AG04449 (cell line): ENCODE results near the gene GAGE12G.
"Not testable (repeated sequence)": the region's sequence is repeated elsewhere in the genome, so short reads cannot be mapped to it uniquely, and the experiment has no call there.

Experiments used
- CTCF ChIA-PET: fragments of 350-600 bp; formaldehyde crosslinking; extraction: SDS; loops from one replicate; lab custom pipeline; 2021; ENCODE audit warnings: antibody characterized with exemption; lab: Yijun Ruan, JAX
- POLR2A ChIA-PET: fragments of 400-600, 350-600 bp; formaldehyde crosslinking; extraction: SDS; loops from one replicate; lab custom pipeline; 2020; ENCODE audit warnings: antibody characterized with exemption, inconsistent platforms; lab: Yijun Ruan, JAX
- DNase-seq: peaks from one replicate; pipeline ENCODE4 v3.0.0-alpha.2; 2010; ENCODE audit warnings: low read depth, low spot score
- H3K4me3 ChIP-seq: 2 replicates; pipeline ENCODE4 v1.5.1; 2011; ENCODE audit warnings: low read depth, mild to moderate bottlenecking, control low read depth, low read length

The GAGE12G gene, protein sequence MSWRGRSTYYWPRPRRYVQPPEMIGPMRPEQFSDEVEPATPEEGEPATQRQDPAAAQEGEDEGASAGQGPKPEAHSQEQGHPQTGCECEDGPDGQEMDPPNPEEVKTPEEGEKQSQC

DNA sequence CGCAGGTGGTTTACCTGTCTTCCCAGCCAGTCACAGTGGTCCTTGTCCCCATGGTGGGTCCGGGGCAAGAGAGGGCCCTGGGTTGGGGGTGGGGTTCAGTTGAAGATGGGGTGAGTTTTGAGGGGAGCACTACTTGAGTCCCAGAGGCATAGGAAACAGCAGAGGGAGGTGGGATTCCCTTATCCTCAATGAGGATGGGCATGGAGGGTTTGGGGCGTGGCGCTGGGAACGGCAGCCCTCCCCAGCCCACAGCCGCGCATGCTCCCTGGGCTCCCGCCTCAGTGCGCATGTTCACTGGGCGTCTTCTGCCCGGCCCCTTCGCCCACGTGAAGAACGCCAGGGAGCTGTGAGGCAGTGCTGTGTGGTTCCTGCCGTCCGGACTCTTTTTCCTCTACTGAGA, at the start of gene GAGE12G:
Gene GAGE12G, plus strand, starts transcription at position 301 of the 400 bp plus-strand sequence. CDS start 1,155 bp downstream, outside the sequence.
- POLR2A ChIA-PET, H3K4me3 ChIP-seq, CTCF ChIA-PET, DNase-seq: not testable (repeated sequence)

DNA sequence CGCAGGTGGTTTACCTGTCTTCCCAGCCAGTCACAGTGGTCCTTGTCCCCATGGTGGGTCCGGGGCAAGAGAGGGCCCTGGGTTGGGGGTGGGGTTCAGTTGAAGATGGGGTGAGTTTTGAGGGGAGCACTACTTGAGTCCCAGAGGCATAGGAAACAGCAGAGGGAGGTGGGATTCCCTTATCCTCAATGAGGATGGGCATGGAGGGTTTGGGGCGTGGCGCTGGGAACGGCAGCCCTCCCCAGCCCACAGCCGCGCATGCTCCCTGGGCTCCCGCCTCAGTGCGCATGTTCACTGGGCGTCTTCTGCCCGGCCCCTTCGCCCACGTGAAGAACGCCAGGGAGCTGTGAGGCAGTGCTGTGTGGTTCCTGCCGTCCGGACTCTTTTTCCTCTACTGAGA, 38.3 kb upstream of the GAGE12G start, which contains the start of gene GAGE12C:
Gene GAGE12C, plus strand, starts transcription at position 301 of the 400 bp plus-strand sequence. CDS start 1,155 bp downstream, outside the sequence.
- not testable (repeated sequence) for DNase-seq

DNA sequence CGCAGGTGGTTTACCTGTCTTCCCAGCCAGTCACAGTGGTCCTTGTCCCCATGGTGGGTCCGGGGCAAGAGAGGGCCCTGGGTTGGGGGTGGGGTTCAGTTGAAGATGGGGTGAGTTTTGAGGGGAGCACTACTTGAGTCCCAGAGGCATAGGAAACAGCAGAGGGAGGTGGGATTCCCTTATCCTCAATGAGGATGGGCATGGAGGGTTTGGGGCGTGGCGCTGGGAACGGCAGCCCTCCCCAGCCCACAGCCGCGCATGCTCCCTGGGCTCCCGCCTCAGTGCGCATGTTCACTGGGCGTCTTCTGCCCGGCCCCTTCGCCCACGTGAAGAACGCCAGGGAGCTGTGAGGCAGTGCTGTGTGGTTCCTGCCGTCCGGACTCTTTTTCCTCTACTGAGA, 28.8 kb upstream of the GAGE12G start, which contains the start of gene GAGE12D:
Gene GAGE12D, plus strand, starts transcription at position 301 of the 400 bp plus-strand sequence. CDS start 1,155 bp downstream, outside the sequence.
- POLR2A ChIA-PET, CTCF ChIA-PET, H3K4me3 ChIP-seq, DNase-seq: not testable (repeated sequence)

More for the DNA sequence above, 38.3 kb upstream of the GAGE12G start, which contains the start of gene GAGE12C:
- CTCF ChIA-PET, POLR2A ChIA-PET, H3K4me3 ChIP-seq: not testable (repeated sequence)

DNA sequence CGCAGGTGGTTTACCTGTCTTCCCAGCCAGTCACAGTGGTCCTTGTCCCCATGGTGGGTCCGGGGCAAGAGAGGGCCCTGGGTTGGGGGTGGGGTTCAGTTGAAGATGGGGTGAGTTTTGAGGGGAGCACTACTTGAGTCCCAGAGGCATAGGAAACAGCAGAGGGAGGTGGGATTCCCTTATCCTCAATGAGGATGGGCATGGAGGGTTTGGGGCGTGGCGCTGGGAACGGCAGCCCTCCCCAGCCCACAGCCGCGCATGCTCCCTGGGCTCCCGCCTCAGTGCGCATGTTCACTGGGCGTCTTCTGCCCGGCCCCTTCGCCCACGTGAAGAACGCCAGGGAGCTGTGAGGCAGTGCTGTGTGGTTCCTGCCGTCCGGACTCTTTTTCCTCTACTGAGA, 19.2 kb upstream of the GAGE12G start, which contains the start of gene GAGE12E:
Gene GAGE12E, plus strand, starts transcription at position 301 of the 400 bp plus-strand sequence. CDS start 1,155 bp downstream, outside the sequence.
- DNase-seq, CTCF ChIA-PET, POLR2A ChIA-PET, H3K4me3 ChIP-seq: not testable (repeated sequence)

DNA sequence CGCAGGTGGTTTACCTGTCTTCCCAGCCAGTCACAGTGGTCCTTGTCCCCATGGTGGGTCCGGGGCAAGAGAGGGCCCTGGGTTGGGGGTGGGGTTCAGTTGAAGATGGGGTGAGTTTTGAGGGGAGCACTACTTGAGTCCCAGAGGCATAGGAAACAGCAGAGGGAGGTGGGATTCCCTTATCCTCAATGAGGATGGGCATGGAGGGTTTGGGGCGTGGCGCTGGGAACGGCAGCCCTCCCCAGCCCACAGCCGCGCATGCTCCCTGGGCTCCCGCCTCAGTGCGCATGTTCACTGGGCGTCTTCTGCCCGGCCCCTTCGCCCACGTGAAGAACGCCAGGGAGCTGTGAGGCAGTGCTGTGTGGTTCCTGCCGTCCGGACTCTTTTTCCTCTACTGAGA, 9.7 kb upstream of the GAGE12G start, which contains the start of gene GAGE12F:
Gene GAGE12F, plus strand, starts transcription at position 301 of the 400 bp plus-strand sequence. CDS start 1,155 bp downstream, outside the sequence.
- DNase-seq, H3K4me3 ChIP-seq, CTCF ChIA-PET, POLR2A ChIA-PET: not testable (repeated sequence)

DNA sequence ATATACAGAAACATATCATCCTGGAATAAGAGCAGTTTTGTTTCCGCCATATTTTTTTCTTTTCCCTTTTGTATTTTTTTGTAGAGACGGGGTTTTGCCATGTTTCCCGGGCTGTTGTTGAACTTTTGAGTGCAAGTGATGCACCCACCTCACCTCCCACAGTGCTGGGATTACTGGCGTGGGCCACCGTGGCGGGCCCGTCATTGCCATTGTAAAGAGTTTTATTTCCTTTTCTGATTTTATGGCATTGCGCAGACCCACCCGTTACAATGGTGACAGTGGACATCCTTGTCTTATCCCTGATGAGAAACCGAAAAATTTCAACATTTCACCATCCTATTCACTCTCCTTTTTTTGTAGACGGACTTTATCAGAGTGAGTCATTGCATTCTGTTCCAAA, 1.5 kb upstream of the GAGE12G start:
- CTCF ChIA-PET, POLR2A ChIA-PET, H3K4me3 ChIP-seq, DNase-seq: not testable (repeated sequence)

DNA sequence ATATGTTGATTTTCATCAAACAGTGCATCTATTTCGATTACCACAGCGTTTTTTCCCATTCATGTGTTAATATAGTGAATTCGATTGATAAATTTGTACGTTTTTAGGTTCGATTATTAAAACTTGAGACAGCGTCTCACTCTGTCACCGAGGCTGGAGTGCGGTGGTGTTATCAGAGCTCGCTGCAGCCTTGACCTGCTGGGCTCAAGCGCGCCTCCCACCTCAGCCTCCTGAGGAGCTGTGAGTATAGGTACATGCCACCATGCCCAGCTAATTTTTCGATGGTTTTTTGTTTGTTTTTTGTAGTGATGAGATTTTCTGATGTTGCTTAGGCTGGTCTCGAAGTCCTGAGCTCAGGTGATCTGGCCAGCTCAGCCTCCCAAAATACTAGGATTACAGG, 1.0 kb upstream of the GAGE12G start:
- CTCF ChIA-PET = not testable (repeated sequence)

DNA sequence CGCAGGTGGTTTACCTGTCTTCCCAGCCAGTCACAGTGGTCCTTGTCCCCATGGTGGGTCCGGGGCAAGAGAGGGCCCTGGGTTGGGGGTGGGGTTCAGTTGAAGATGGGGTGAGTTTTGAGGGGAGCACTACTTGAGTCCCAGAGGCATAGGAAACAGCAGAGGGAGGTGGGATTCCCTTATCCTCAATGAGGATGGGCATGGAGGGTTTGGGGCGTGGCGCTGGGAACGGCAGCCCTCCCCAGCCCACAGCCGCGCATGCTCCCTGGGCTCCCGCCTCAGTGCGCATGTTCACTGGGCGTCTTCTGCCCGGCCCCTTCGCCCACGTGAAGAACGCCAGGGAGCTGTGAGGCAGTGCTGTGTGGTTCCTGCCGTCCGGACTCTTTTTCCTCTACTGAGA, 9.4 kb downstream of the GAGE12G start, which contains the start of gene GAGE12H:
Gene GAGE12H, plus strand, starts transcription at position 301 of the 400 bp plus-strand sequence. CDS start 1,155 bp downstream, outside the sequence.
- POLR2A ChIA-PET, CTCF ChIA-PET, DNase-seq, H3K4me3 ChIP-seq: not testable (repeated sequence)

More for the DNA sequence above, 1.0 kb upstream of the GAGE12G start:
- DNase-seq, H3K4me3 ChIP-seq, POLR2A ChIA-PET: not testable (repeated sequence)

DNA sequence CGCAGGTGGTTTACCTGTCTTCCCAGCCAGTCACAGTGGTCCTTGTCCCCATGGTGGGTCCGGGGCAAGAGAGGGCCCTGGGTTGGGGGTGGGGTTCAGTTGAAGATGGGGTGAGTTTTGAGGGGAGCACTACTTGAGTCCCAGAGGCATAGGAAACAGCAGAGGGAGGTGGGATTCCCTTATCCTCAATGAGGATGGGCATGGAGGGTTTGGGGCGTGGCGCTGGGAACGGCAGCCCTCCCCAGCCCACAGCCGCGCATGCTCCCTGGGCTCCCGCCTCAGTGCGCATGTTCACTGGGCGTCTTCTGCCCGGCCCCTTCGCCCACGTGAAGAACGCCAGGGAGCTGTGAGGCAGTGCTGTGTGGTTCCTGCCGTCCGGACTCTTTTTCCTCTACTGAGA, 19.0 kb downstream of the GAGE12G start, which contains the start of gene GAGE2A:
Gene GAGE2A, plus strand, starts transcription at position 301 of the 400 bp plus-strand sequence. CDS start 1,155 bp downstream, outside the sequence.
- DNase-seq, POLR2A ChIA-PET, H3K4me3 ChIP-seq, CTCF ChIA-PET: not testable (repeated sequence)

DNA sequence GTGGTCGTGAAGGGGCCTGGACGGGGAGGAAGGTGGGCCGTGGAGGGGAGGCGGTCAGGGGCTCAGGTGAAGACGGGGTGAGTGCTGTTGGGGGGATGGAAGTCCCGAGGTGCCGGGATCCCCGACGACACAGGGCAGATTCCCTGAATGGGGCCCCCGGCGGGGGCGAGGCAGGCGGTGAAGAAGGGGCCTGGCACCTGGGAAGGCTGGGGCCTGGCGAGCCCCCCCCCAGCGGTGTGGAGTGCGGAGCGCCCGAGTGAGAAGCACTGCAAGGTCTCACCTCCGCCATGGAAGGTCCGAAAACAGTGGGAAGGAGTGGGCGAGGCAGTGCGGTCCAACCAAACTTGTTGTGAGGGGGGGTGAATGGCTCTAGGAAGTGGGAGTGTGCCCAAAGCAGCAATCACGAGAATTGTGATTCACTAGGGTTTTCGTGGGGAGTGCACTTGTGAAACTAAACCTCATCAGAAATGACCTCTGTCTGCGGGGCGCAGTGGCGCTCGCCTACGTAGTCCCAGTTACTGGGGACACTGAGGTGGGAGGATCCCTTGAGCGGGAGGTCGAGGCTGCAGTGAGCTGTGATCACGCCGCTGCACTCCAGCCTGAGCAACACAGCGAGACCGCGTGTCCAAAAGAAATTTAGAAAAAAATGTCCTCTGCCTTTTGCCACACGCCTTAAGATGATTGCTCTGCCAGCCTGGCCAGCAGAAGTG, 19.7 kb downstream of the GAGE12G start:
- H3K4me3 ChIP-seq, DNase-seq, CTCF ChIA-PET, POLR2A ChIA-PET: not testable (repeated sequence)

DNA sequence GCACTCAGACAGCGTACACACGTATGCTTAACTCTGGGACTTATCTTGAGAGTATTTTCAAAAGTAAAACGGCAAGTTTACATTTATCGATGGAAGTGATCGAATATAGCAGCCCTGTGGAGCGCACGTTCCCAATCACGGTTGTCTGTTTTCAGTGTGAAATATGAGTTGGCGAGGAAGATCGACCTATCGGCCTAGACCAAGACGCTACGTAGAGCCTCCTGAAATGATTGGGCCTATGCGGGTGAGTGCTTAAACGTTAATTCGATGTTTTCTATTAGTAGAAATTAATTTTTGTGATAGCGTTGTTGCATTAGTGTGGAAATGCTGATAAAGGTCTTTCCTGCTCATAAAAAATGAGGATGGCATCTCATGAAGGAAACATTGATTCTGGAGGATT, 20.3 kb downstream of the GAGE12G start:
- H3K4me3 ChIP-seq, DNase-seq, CTCF ChIA-PET, POLR2A ChIA-PET: not testable (repeated sequence)

DNA sequence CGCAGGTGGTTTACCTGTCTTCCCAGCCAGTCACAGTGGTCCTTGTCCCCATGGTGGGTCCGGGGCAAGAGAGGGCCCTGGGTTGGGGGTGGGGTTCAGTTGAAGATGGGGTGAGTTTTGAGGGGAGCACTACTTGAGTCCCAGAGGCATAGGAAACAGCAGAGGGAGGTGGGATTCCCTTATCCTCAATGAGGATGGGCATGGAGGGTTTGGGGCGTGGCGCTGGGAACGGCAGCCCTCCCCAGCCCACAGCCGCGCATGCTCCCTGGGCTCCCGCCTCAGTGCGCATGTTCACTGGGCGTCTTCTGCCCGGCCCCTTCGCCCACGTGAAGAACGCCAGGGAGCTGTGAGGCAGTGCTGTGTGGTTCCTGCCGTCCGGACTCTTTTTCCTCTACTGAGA, 28.5 kb downstream of the GAGE12G start, which contains the start of gene GAGE1:
Gene GAGE1, plus strand, starts transcription at position 301 of the 400 bp plus-strand sequence. CDS start 1,155 bp downstream, outside the sequence.
- POLR2A ChIA-PET, DNase-seq, CTCF ChIA-PET, H3K4me3 ChIP-seq: not testable (repeated sequence)
